Endodermal cell (in vitro differentiated cells): Measurements from ENCODE around the gene SPRED2. TPM values are rescaled to one million over a fixed set of nuclear protein-coding genes. Genes with fewer than 3 reads are reported as not detected.

ENCODE experiments used
- DNase-seq: peaks from one replicate; pipeline ENCODE4 v3.0.0-alpha.2; 2017
- H3K27ac ChIP-seq: 2 replicates; pipeline ENCODE4 v1.5.1; 2013; ENCODE audit warnings: mild to moderate bottlenecking, low read depth, low read length, moderate library complexity
- H3K27me3 ChIP-seq: 2 replicates; pipeline ENCODE4 v1.6.1; 2013; ENCODE audit warnings: mild to moderate bottlenecking, low read length, moderate library complexity; ENCODE audit not compliant: insufficient read depth, control insufficient read depth, poor library complexity, severe bottlenecking
- H3K36me3 ChIP-seq: 2 replicates; pipeline ENCODE4 v1.7.0; 2013; ENCODE audit warnings: mild to moderate bottlenecking, low read length, moderate library complexity; ENCODE audit not compliant: control insufficient read depth, insufficient read depth
- H3K4me1 ChIP-seq: one replicate; pipeline ENCODE4 v1.7.0; 2013; ENCODE audit warnings: low read length; ENCODE audit not compliant: control insufficient read depth, insufficient read depth
- H3K4me3 ChIP-seq: 2 replicates; pipeline ENCODE4 v1.5.1; 2013; ENCODE audit warnings: mild to moderate bottlenecking, low read length, moderate library complexity
- H3K9ac ChIP-seq: 2 replicates; pipeline ENCODE4 v1.6.1; 2013; ENCODE audit warnings: mild to moderate bottlenecking, low read length, moderate library complexity; ENCODE audit not compliant: poor library complexity, severe bottlenecking; ENCODE audit errors: extremely low read depth
- H3K9me3 ChIP-seq: 2 replicates; pipeline ENCODE4 v1.6.1; 2013; ENCODE audit warnings: mild to moderate bottlenecking, low read length, moderate library complexity; ENCODE audit not compliant: control insufficient read depth
- H3K27ac Mint-ChIP-seq: 2 replicates; pipeline ENCODE4 v1.8.0; 2020; ENCODE audit warnings: mixed read lengths
- H3K27me3 Mint-ChIP-seq: 2 replicates; pipeline ENCODE4 v1.8.0; 2021; ENCODE audit warnings: mild to moderate bottlenecking, mixed read lengths; ENCODE audit not compliant: insufficient read depth
- H3K36me3 Mint-ChIP-seq: 2 replicates; pipeline ENCODE4 v1.8.0; 2020; ENCODE audit warnings: low read depth, mixed read lengths
- H3K4me1 Mint-ChIP-seq: 2 replicates; pipeline ENCODE4 v1.8.0; 2020; ENCODE audit warnings: mixed read lengths
- H3K4me3 Mint-ChIP-seq: 2 replicates; pipeline ENCODE4 v1.8.0; 2020; ENCODE audit warnings: mild to moderate bottlenecking, moderate library complexity, mixed read lengths
- H3K9me3 Mint-ChIP-seq: 2 replicates; pipeline ENCODE4 v1.8.0; 2020; ENCODE audit warnings: mild to moderate bottlenecking, mixed read lengths
- CTCF ChIP-seq: fragments of 200-600 bp; sonication (generic); conservative IDR thresholded peaks from 2 replicates; pipeline ENCODE4 v1.5.0; 2021; ENCODE audit warnings: antibody characterized with exemption, mild to moderate bottlenecking
- WGBS, 2 experiments: methylation state at CpG; one replicate each; pipeline versions ENCODE4 v1.1.5 to v1.1.7; 2013; ENCODE audit warnings: missing lambda C conversion rate in 2 of 2, mixed read lengths in 1 of 2; ENCODE audit not compliant: insufficient coverage in 1 of 2, insufficient read length in 1 of 2; 5-methylcytosine and 5-hydroxymethylcytosine counted together
- total RNA-seq, 2 donors: library from RNA; stranded (reverse); fragmentation: NEBNext Ultra II Directional in 1 of 2; extraction: Animal tissue kit (Norgen Biotek cat#: 25700) in 1 of 2; gene quantifications; 2 replicates in 1 of 2; 3 replicates in 1 of 2; pipeline ENCODE4 v1.2.1, GENCODE V29; 2021

SPRED2 gene
- total RNA-seq, 2 donors from 2014 or later, result 60.3 to 70.1 TPM

GRCh38 chr2:65263986-65264385 lies 168.4 kb downstream of the SPRED2 start:
- Histone ChIP-seq H3K27ac (no peak overlapping the region), H3K4me3 (no peak overlapping the region), H3K9me3 (no peaks in the 10 kb centered on the region), H3K9ac (no peak overlapping the region), H3K27me3 (no peaks in the 10 kb centered on the region), H3K4me1 (peaks cover 4% of the 10 kb centered on the region), H3K36me3 (peaks cover 84% of the 10 kb centered on the region)
- H3K4me1 Mint-ChIP-seq, result peaks cover 21% of the 10 kb centered on the region
- no peaks in the 10 kb centered on the region for H3K27me3 Mint-ChIP-seq
- H3K36me3 Mint-ChIP-seq, result peaks cover 53% of the 10 kb centered on the region
- TF ChIP-seq CTCF, result no peak
- 78 to 84% methylated on average over 7 of the region's 7 CpGs for WGBS, 2 experiments
- no peak overlapping the region for H3K27ac Mint-ChIP-seq
- DNase-seq, result no peak
- H3K4me3 Mint-ChIP-seq, result no peak overlapping the region
- no peaks in the 10 kb centered on the region for H3K9me3 Mint-ChIP-seq

- no peak overlapping the region for H3K9ac ChIP-seq
- no peaks in the 10 kb centered on the region for H3K27me3 ChIP-seq
- TF ChIP-seq CTCF, result no peak
- H3K4me3 Mint-ChIP-seq, result no peak overlapping the region
- WGBS, 2 experiments, result 100% methylated on average over 1 of the region's 1 CpG; no CpG with 5 or more reads in 1 of the 2 experiments
- no peak for DNase-seq
- no peak overlapping the region for H3K27ac ChIP-seq
- no peak overlapping the region for H3K27ac Mint-ChIP-seq
- peaks cover 80% of the 10 kb centered on the region for H3K36me3 ChIP-seq
- no peaks in the 10 kb centered on the region for H3K9me3 ChIP-seq
- peaks cover 4% of the 10 kb centered on the region for H3K4me1 ChIP-seq
- H3K9me3 Mint-ChIP-seq, result no peaks in the 10 kb centered on the region
- peaks cover 46% of the 10 kb centered on the region for H3K36me3 Mint-ChIP-seq
- no peak overlapping the region for H3K4me3 ChIP-seq
- peaks cover 14% of the 10 kb centered on the region for H3K4me1 Mint-ChIP-seq
- H3K27me3 Mint-ChIP-seq, result no peaks in the 10 kb centered on the region
Observed at GRCh38 chr2:65263262-65263661, 169.1 kb downstream of the SPRED2 start.

- WGBS, 2 experiments, result 92 to 100% methylated on average over 1 to 3 of the region's 3 CpGs
- Histone ChIP-seq H3K4me3 (no peak overlapping the region), H3K9me3 (no peaks in the 10 kb centered on the region), H3K36me3 (peaks cover 67% of the 10 kb centered on the region), H3K27ac (no peak overlapping the region), H3K4me1 (peaks cover 4% of the 10 kb centered on the region), H3K27me3 (no peaks in the 10 kb centered on the region), H3K9ac (no peak overlapping the region)
- no peak for TF ChIP-seq CTCF
- DNase-seq, result no peak
- Mint-ChIP-seq H3K9me3 (no peaks in the 10 kb centered on the region), H3K4me1 (peaks cover 12% of the 10 kb centered on the region), H3K27me3 (no peaks in the 10 kb centered on the region), H3K27ac (no peak overlapping the region), H3K4me3 (no peak overlapping the region), H3K36me3 (peaks cover 49% of the 10 kb centered on the region)
Observed at GRCh38 chr2:65261676-65262075, 170.7 kb downstream of the SPRED2 start.

Other genes starting within 250 kb of the SPRED2 start
- gene ACTR2, start 204.8 kb downstream of the SPRED2 start, total RNA-seq, result 100 to 1,000 TPM; 254 to 256 TPM